Lower lobe of right lung (tissue), 2 donors: ENCODE results near the gene FRRS1L. TPM values are rescaled to one million over a fixed set of nuclear protein-coding genes. Genes with fewer than 3 reads are reported as not detected.

Experiments used
- ATAC-seq, 2 donors: fragments of 200-7000 bp; cut with Tn5 transposase; one replicate each; pipeline ENCODE4 v1.9.1; 2020 to 2022; ENCODE audit warnings: mild to moderate bottlenecking in 2 of 2, moderate library complexity in 2 of 2
- DNase-seq: peaks from one replicate; pipeline ENCODE4 v3.0.0-alpha.2; 2020
- H3K27ac ChIP-seq: fragments of 200-600 bp; one replicate; pipeline ENCODE4 v1.8.0; 2022
- H3K27me3 ChIP-seq: fragments of 200-600 bp; one replicate; pipeline ENCODE4 v1.8.0; 2022; ENCODE audit warnings: low read depth
- H3K36me3 ChIP-seq: fragments of 200-600 bp; one replicate; pipeline ENCODE4 v1.8.0; 2022; ENCODE audit warnings: mild to moderate bottlenecking
- H3K4me1 ChIP-seq: fragments of 200-600 bp; one replicate; pipeline ENCODE4 v1.8.0; 2022
- H3K4me3 ChIP-seq: fragments of 200-600 bp; one replicate; pipeline ENCODE4 v1.8.0; 2022; ENCODE audit warnings: mild to moderate bottlenecking
- H3K9me3 ChIP-seq: fragments of 200-600 bp; one replicate; pipeline ENCODE4 v1.8.0; 2022
- CTCF ChIP-seq: fragments of 200-600 bp; IDR thresholded peaks from one replicate; pipeline ENCODE4 v1.8.0; 2022; ENCODE audit warnings: antibody characterized with exemption, mild to moderate bottlenecking
- intact Hi-C: fragments of 100-400 bp; cut with DNase I; formaldehyde crosslinking; loops from one replicate; pipeline ENCODE4 v1.11.0; 2022
- total RNA-seq: library from RNA; stranded (reverse); fragmentation: NEBNext Ultra II Directional; extraction: Animal tissue kit (Norgen Biotek cat#: 25700); gene quantifications from one replicate; pipeline ENCODE4 v1.2.1, GENCODE V29; 2021
- donor health status: DM: no; HTN: yes; CAD: no; lungs with severe emphysema.

Gene FRRS1L
- total RNA-seq, 1 donor from 2014 or later, result 0.06 TPM

DNA sequence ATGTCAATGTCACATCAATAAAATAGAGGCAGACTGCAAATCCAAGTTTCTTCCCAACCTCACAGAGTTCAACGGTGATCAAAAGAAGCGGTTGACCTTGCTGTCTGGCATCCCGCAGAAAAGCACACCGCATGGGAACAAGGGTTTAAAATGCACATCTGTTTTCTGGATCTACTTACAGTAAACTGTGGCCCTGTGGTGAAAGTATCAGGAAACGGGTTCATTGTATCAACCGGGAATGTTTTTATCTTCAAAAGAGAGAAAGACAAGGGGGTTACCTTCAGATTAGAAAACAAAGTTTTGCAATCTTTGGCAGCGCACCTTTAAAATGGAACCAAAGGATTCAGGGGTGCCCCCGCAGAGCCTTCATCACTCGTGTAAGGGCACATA lies 15.5 kb upstream of the FRRS1L start:
- no peak for ATAC-seq
- Histone ChIP-seq H3K36me3 (no peaks in the 10 kb centered on the region), H3K27ac (no peak overlapping the region), H3K9me3 (no peaks in the 10 kb centered on the region), H3K4me3 (no peak overlapping the region), H3K27me3 (no peaks in the 10 kb centered on the region), H3K4me1 (no peaks in the 10 kb centered on the region)
- DNase-seq, result no peak
- intact Hi-C loops, result no loop called here
- TF ChIP-seq CTCF, result no peak

DNA sequence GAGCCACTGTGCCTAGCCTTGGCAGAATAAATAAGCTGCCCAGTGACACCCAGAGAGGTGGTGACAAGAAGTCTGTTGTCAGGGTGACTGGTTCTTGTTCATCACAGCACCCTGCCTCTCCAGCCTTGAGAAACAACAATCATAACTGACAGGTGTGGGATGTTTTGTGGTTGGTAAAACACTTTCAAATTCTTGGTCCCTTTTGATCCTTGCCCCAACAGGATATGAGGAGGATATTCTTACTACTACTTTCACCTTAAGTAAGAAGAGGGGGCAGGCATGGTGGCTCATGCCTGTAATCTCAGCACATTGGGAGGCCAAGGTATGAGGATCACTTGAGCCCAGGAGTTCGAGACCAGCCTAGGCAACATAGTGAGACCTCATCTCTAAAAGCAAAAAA lies 14.2 kb upstream of the FRRS1L start:
- H3K27me3 ChIP-seq, result no peaks in the 10 kb centered on the region
- H3K4me3 ChIP-seq, result no peak overlapping the region
- DNase-seq (no peak), ATAC-seq (no peak)
- intact Hi-C loops, result no loop called here
- H3K4me1 ChIP-seq, result no peaks in the 10 kb centered on the region
- H3K27ac ChIP-seq, result no peak overlapping the region
- no peak for TF ChIP-seq CTCF
- H3K9me3 ChIP-seq, result no peaks in the 10 kb centered on the region
- no peaks in the 10 kb centered on the region for H3K36me3 ChIP-seq

DNA sequence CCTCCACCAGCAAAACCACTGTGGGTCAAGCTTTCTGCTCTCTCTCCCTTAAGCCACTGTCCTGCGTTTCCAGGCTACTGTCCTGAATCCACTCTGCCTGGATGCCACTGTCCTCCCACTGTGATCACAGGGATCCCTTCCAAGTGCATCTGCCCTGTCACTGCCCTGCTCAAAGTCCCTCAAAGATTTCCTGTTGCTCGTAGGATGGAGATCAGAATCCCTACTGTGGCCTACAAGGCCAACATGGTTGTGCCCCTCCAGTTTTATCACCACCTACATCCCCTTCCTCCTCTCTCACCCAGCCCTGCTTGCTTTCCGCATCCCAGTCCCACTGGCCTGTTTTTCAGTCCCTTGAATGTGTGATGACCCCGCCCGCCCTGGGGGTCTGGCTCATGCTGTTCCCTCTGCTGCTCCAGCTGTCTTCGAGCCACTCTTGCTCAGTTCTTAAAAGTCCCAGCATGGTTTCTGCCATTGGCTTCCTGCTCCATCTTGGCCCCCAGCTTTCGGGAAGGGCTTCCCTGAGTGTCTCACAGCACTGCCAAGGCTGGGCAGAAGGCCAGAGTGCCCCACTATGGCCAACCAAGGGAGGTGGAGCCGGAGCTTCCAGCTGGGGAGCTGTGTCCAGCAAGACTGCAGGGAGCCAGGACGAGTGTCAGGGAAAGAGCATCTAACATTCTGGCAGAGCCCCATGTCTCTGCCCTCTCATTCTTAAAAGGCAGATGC lies 12.9 kb upstream of the FRRS1L start:
- Histone ChIP-seq H3K27ac (no peak overlapping the region), H3K36me3 (no peaks in the 10 kb centered on the region), H3K9me3 (no peaks in the 10 kb centered on the region), H3K4me3 (no peak overlapping the region), H3K4me1 (no peaks in the 10 kb centered on the region), H3K27me3 (no peaks in the 10 kb centered on the region)
- DNase-seq (no peak), ATAC-seq (no peak)
- no peak for TF ChIP-seq CTCF
- intact Hi-C loops, result no loop called here

- Histone ChIP-seq H3K4me3 (no peak overlapping the region), H3K4me1 (no peaks in the 10 kb centered on the region), H3K36me3 (no peaks in the 10 kb centered on the region), H3K27ac (no peak overlapping the region), H3K9me3 (no peaks in the 10 kb centered on the region), H3K27me3 (no peaks in the 10 kb centered on the region)
- ATAC-seq (no peak), DNase-seq (no peak)
- intact Hi-C loops, result no loop called here
- TF ChIP-seq CTCF, result no peak
Observed at GRCh38 chr9:109176963-109177362, 9.9 kb upstream of the FRRS1L start.

DNA sequence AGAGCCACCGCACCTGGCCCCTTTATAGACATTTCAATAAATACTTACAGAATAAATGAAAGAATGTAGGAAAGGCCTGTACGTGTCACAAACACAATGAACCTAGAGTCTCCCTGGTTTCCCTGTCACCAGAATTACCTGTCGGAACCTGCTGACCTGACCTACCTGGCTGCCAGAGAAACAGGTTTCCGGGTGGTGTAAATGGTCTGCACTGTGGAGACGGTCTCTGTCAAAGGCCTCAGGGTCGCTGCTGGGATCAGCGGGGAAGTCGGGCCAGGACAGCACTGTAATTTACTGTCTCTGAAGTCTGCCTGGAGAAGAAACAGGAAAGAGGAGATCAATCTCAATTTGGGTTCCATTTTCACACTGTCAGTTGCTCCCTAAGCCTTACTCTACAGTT lies 9.3 kb upstream of the FRRS1L start:
- Histone ChIP-seq H3K27me3 (no peaks in the 10 kb centered on the region), H3K4me3 (no peak overlapping the region), H3K36me3 (no peaks in the 10 kb centered on the region), H3K4me1 (no peaks in the 10 kb centered on the region), H3K27ac (no peak overlapping the region), H3K9me3 (no peaks in the 10 kb centered on the region)
- no peak for TF ChIP-seq CTCF
- intact Hi-C loops, result no loop called here
- ATAC-seq (no peak), DNase-seq (no peak)
